ENCODE measurements around the gene NEDD9.

Gene NEDD9

GRCh38 chr6:11181478-11182136 lies 50.9 kb downstream of the NEDD9 start:
- Histone ChIP-seq H3K27ac (ENCODE audit: low read depth in 2 of 2, low read length in 2 of 2) (no peak overlapping the region), H3K9me3 (ENCODE audit: control insufficient read depth in 2 of 2, low read length in 2 of 2) (no peaks in the 10 kb centered on the region), H3K4me3 (ENCODE audit: low read length in 2 of 2) (no peak overlapping the region), H3K9ac (ENCODE audit: low read depth in 1 of 2, low read length in 2 of 2) (no peak overlapping the region), H3K27me3 (ENCODE audit: control insufficient read depth in 2 of 2, insufficient read depth in 2 of 2, low read length in 2 of 2) (no peaks in the 10 kb centered on the region), H3K4me1 (ENCODE audit: control insufficient read depth in 2 of 2, insufficient read depth in 2 of 2, low read length in 2 of 2) (no peaks in the 10 kb centered on the region), H3K36me3 (ENCODE audit: control insufficient read depth in 2 of 2, insufficient read depth in 2 of 2, low read length in 2 of 2) (peaks cover 26 to 28% of the 10 kb centered on the region in 2 donors)

- Histone ChIP-seq H3K9me3 (ENCODE audit: control insufficient read depth in 2 of 2, low read length in 2 of 2) (no peaks in the 10 kb centered on the region), H3K27ac (ENCODE audit: low read depth in 2 of 2, low read length in 2 of 2) (no peak overlapping the region), H3K27me3 (ENCODE audit: control insufficient read depth in 2 of 2, insufficient read depth in 2 of 2, low read length in 2 of 2) (no peaks in the 10 kb centered on the region), H3K4me3 (ENCODE audit: low read length in 2 of 2) (no peak overlapping the region), H3K4me1 (ENCODE audit: control insufficient read depth in 2 of 2, insufficient read depth in 2 of 2, low read length in 2 of 2) (no peaks in the 10 kb centered on the region), H3K9ac (ENCODE audit: low read depth in 1 of 2, low read length in 2 of 2) (no peak overlapping the region), H3K36me3 (ENCODE audit: control insufficient read depth in 2 of 2, insufficient read depth in 2 of 2, low read length in 2 of 2) (peaks cover 9 to 11% of the 10 kb centered on the region in 2 donors)
Measured at GRCh38 chr6:11179419-11180202, 52.9 kb downstream of the NEDD9 start.

- Histone ChIP-seq H3K27me3 (ENCODE audit: control insufficient read depth in 2 of 2, insufficient read depth in 2 of 2, low read length in 2 of 2) (no peaks in the 10 kb centered on the region), H3K27ac (ENCODE audit: low read depth in 2 of 2, low read length in 2 of 2) (no peak overlapping the region), H3K9me3 (ENCODE audit: control insufficient read depth in 2 of 2, low read length in 2 of 2) (no peaks in the 10 kb centered on the region), H3K36me3 (ENCODE audit: control insufficient read depth in 2 of 2, insufficient read depth in 2 of 2, low read length in 2 of 2) (peaks cover 4 to 6% of the 10 kb centered on the region in 2 donors), H3K4me3 (ENCODE audit: low read length in 2 of 2) (no peak overlapping the region), H3K4me1 (ENCODE audit: control insufficient read depth in 2 of 2, insufficient read depth in 2 of 2, low read length in 2 of 2) (no peaks in the 10 kb centered on the region), H3K9ac (ENCODE audit: low read depth in 1 of 2, low read length in 2 of 2) (no peak overlapping the region)
Measured at GRCh38 chr6:11179088-11179418, 53.4 kb downstream of the NEDD9 start.

GRCh38 chr6:11177271-11177670 lies 55.2 kb downstream of the NEDD9 start:
- H3K27ac ChIP-seq (ENCODE audit: low read depth in 2 of 2, low read length in 2 of 2): no peak overlapping the region
- peaks cover 0 to 4% of the 10 kb centered on the region in 2 donors for H3K4me1 ChIP-seq (ENCODE audit: control insufficient read depth in 2 of 2, insufficient read depth in 2 of 2, low read length in 2 of 2)
- H3K9ac ChIP-seq (ENCODE audit: low read depth in 1 of 2, low read length in 2 of 2): no peak overlapping the region
- no peaks in the 10 kb centered on the region for H3K27me3 ChIP-seq (ENCODE audit: control insufficient read depth in 2 of 2, insufficient read depth in 2 of 2, low read length in 2 of 2)
- no peak overlapping the region for H3K4me3 ChIP-seq (ENCODE audit: low read length in 2 of 2)
- no peaks in the 10 kb centered on the region for H3K36me3 ChIP-seq (ENCODE audit: control insufficient read depth in 2 of 2, insufficient read depth in 2 of 2, low read length in 2 of 2)
- H3K9me3 ChIP-seq (ENCODE audit: control insufficient read depth in 2 of 2, low read length in 2 of 2): no peaks in the 10 kb centered on the region

- H3K4me3 ChIP-seq (ENCODE audit: low read length in 2 of 2): no peak overlapping the region
- H3K4me1 ChIP-seq (ENCODE audit: control insufficient read depth in 2 of 2, insufficient read depth in 2 of 2, low read length in 2 of 2): peaks cover 0 to 4% of the 10 kb centered on the region in 2 donors
- H3K27ac ChIP-seq (ENCODE audit: low read depth in 2 of 2, low read length in 2 of 2): no peak overlapping the region
- no peaks in the 10 kb centered on the region for H3K9me3 ChIP-seq (ENCODE audit: control insufficient read depth in 2 of 2, low read length in 2 of 2)
- no peaks in the 10 kb centered on the region for H3K27me3 ChIP-seq (ENCODE audit: control insufficient read depth in 2 of 2, insufficient read depth in 2 of 2, low read length in 2 of 2)
- H3K9ac ChIP-seq (ENCODE audit: low read depth in 1 of 2, low read length in 2 of 2): no peak overlapping the region
- no peaks in the 10 kb centered on the region for H3K36me3 ChIP-seq (ENCODE audit: control insufficient read depth in 2 of 2, insufficient read depth in 2 of 2, low read length in 2 of 2)
Measured at GRCh38 chr6:11174242-11174611, 58.2 kb downstream of the NEDD9 start.

- Histone ChIP-seq H3K9me3 (ENCODE audit: control insufficient read depth in 2 of 2, low read length in 2 of 2) (no peaks in the 10 kb centered on the region), H3K27me3 (ENCODE audit: control insufficient read depth in 2 of 2, insufficient read depth in 2 of 2, low read length in 2 of 2) (no peaks in the 10 kb centered on the region), H3K27ac (ENCODE audit: low read depth in 2 of 2, low read length in 2 of 2) (no peak overlapping the region), H3K4me1 (ENCODE audit: control insufficient read depth in 2 of 2, insufficient read depth in 2 of 2, low read length in 2 of 2) (peaks cover 0 to 4% of the 10 kb centered on the region in 2 donors), H3K9ac (ENCODE audit: low read depth in 1 of 2, low read length in 2 of 2) (no peak overlapping the region), H3K4me3 (ENCODE audit: low read length in 2 of 2) (peak overlapping the region; percentile 20 to 40), H3K36me3 (ENCODE audit: control insufficient read depth in 2 of 2, insufficient read depth in 2 of 2, low read length in 2 of 2) (no peaks in the 10 kb centered on the region)
Measured at GRCh38 chr6:11172501-11173327, 59.8 kb downstream of the NEDD9 start.

- Histone ChIP-seq H3K36me3 (ENCODE audit: control insufficient read depth in 2 of 2, insufficient read depth in 2 of 2, low read length in 2 of 2) (no peaks in the 10 kb centered on the region), H3K9ac (ENCODE audit: low read depth in 1 of 2, low read length in 2 of 2) (no peak overlapping the region), H3K4me3 (ENCODE audit: low read length in 2 of 2) (no peak overlapping the region), H3K9me3 (ENCODE audit: control insufficient read depth in 2 of 2, low read length in 2 of 2) (no peaks in the 10 kb centered on the region), H3K27me3 (ENCODE audit: control insufficient read depth in 2 of 2, insufficient read depth in 2 of 2, low read length in 2 of 2) (no peaks in the 10 kb centered on the region), H3K4me1 (ENCODE audit: control insufficient read depth in 2 of 2, insufficient read depth in 2 of 2, low read length in 2 of 2) (peaks cover 0 to 4% of the 10 kb centered on the region in 2 donors), H3K27ac (ENCODE audit: low read depth in 2 of 2, low read length in 2 of 2) (no peak overlapping the region)
Measured at GRCh38 chr6:11171952-11172351, 60.5 kb downstream of the NEDD9 start.

- Histone ChIP-seq H3K9me3 (ENCODE audit: control insufficient read depth in 2 of 2, low read length in 2 of 2) (no peaks in the 10 kb centered on the region), H3K9ac (ENCODE audit: low read depth in 1 of 2, low read length in 2 of 2) (no peak overlapping the region), H3K36me3 (ENCODE audit: control insufficient read depth in 2 of 2, insufficient read depth in 2 of 2, low read length in 2 of 2) (no peaks in the 10 kb centered on the region), H3K27ac (ENCODE audit: low read depth in 2 of 2, low read length in 2 of 2) (no peak overlapping the region), H3K4me1 (ENCODE audit: control insufficient read depth in 2 of 2, insufficient read depth in 2 of 2, low read length in 2 of 2) (peaks cover 0 to 4% of the 10 kb centered on the region in 2 donors), H3K27me3 (ENCODE audit: control insufficient read depth in 2 of 2, insufficient read depth in 2 of 2, low read length in 2 of 2) (no peaks in the 10 kb centered on the region), H3K4me3 (ENCODE audit: low read length in 2 of 2) (no peak overlapping the region)
Measured at GRCh38 chr6:11168091-11168635, 64.3 kb downstream of the NEDD9 start.

GRCh38 chr6:11166948-11167347 lies 65.5 kb downstream of the NEDD9 start:
- Histone ChIP-seq H3K9me3 (ENCODE audit: control insufficient read depth in 2 of 2, low read length in 2 of 2) (no peaks in the 10 kb centered on the region), H3K4me1 (ENCODE audit: control insufficient read depth in 2 of 2, insufficient read depth in 2 of 2, low read length in 2 of 2) (no peaks in the 10 kb centered on the region), H3K36me3 (ENCODE audit: control insufficient read depth in 2 of 2, insufficient read depth in 2 of 2, low read length in 2 of 2) (no peaks in the 10 kb centered on the region), H3K27ac (ENCODE audit: low read depth in 2 of 2, low read length in 2 of 2) (no peak overlapping the region), H3K27me3 (ENCODE audit: control insufficient read depth in 2 of 2, insufficient read depth in 2 of 2, low read length in 2 of 2) (no peaks in the 10 kb centered on the region), H3K9ac (ENCODE audit: low read depth in 1 of 2, low read length in 2 of 2) (no peak overlapping the region), H3K4me3 (ENCODE audit: low read length in 2 of 2) (no peak overlapping the region)
